Measurements from ENCODE around the gene SRD5A1.
"Not testable (repeated sequence)": the region's sequence is repeated elsewhere in the genome, so short reads cannot be mapped to it uniquely, and the experiment has no call there.

The SRD5A1 gene

DNA sequence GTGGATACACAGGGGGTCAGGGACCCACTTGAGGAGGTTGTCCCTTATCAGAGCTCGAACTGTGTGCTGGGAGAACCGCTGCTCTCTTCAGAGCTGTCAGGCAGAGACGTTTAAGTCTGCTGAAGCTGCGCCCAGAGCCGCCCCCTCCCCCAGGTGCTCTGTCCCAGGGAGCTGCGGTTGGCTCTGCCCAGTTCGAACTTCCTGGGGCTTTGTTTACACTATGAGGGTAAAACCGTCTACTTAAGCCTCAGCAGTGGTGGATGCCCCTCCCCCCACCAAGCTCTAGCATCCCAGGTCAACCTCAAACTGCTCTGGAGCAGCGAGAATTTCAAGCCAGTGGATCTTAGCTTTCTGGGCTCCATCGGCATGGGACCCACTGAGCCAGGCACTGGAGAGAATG is 15.9 kb downstream of the SRD5A1 start:
- DNase-seq, result no peak

GRCh38 chr5:6649681-6650080 is 16.4 kb downstream of the SRD5A1 start:
- DNase-seq, result no peak

- no peak for DNase-seq
These were observed 18.8 kb downstream of the SRD5A1 start for GRCh38 chr5:6652025-6652424.

DNA sequence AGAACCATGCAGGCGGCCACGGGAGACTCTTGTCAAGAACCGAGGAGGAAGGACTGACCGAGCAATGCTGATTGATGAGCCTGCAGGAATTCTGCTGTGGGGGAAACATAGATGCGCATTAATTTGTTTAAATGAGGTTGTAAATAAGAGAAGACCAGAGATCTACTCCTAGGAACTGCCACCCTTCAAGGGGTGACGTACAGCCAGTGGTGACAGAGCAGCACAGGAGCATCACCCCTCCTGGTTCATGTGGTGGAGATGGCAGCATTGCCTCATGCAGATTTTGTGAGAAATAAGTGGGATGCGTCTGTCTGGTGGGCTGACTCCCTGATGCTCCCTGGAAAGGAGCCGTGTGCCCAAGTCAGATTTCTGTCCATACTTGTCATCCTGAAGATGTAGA is 22.2 kb downstream of the SRD5A1 start:
- DNase-seq, result no peak

DNA sequence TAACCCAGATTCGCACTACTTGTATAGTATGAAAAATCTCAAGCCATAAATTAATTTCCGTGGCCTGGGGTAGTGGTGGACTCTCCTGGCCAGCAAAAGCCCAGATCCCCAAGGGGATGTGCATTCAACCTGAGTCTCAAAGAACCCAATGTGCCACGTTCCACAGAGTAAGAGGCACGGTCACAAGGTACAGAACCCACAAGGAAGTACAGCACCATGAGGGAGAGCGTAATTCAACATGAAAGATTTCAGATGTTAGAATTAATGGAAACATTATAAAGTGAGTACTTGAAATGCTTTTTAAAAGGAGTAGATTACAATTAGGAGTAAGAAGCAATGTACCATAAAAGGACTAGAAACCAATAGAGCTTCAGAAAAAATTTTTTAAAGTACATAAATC is 23.4 kb downstream of the SRD5A1 start:
- DNase-seq, result no peak

- no peak for DNase-seq
These were observed 26.9 kb downstream of the SRD5A1 start for GRCh38 chr5:6659941-6660684.

DNA sequence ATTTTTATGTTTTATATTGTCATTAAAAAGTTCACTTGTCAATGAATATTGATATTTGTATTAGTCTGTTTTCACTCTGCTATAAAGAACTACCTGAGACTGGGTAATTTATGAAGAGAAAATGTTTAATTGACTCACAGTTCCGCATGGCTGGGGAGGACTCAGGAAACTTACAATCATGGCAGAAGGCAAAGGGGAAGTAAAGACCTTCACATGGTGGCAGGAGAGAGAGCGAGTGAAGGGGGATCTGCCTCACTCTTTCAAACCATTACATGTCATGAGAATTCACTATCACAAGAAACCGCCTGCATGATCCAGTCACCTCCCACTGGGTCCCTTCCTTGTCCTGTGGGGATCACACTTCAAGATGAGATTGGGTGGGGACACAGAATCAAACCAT is 27.4 kb downstream of the SRD5A1 start:
- DNase-seq, result no peak

DNA sequence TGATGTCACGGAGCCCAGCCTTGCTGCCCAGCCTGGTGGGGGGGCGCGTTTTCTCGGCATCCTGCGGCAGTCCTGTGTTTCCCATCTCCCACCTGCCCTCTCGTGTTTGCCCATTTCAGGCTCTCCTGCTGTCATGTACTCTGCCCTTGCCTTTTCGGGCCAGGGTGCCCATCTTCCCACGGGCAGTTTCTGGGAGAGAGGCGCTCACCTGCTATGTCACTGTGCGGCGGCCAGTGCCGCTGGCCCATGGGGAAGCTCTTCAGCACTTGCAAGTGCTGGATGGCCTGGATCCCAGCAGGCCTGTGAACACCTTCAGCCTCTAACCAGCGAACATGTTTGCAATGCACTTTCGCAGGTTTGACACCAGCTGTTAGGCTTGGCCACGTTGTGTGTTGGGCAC is 33.5 kb downstream of the SRD5A1 start:
- DNase-seq, result no peak

DNA sequence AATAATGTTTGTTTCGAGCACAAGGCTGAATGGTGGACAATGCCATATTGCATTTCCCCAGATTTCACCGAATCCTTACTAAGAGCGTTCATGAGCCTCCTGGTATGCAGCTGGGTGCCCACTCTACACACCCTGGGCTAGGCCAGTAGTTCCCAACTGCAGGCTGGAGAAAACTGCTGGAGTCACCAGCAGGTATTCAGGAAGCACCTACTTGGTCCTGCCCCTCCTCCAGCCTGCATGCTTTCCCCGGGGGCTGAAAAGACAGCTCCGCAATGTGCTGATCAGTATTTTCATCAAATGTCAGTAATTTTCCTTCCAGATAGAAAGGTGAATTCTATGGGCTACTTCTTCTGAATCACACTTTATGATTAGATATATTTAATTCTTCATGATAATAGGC is 34.4 kb downstream of the SRD5A1 start:
- no peak for DNase-seq

DNA sequence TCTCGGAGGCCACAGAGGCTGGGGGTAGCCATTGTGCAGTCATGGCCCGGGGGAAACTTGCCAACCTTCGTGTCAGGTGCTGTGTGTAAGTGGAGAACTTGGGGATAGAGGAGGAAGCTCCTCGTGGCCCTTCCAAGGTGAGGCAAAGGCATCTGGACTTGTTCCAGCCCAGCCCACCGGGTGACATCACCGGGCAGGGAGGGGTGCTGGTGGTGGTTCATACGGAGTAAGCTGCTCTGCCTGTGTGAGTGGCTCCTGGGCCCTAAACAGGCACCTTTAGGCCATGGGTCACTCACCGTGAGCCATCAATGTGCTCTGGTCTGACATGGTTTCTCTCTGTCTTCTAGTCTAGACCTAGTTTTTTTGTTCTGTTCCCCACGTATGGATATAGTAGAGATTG is 35.5 kb downstream of the SRD5A1 start:
- not testable (repeated sequence) for DNase-seq

DNA sequence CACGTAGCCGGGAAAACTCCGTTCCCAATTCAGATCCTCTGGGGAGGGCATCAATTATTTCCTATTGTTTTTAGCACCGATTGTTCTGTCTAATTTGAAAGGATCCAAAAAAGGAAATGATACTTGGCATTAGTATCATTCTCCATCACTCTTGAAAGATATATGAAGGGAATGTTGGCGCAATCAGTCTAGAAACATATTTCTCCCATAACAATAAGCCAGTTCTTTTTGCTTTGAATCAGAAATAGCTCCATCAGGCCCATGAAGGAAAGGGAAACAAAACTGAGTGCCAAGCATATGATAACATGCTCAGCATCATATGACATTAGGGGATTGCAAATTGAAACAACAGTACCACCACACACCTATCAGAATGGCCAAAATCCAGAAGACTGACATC is 39.8 kb downstream of the SRD5A1 start:
- no peak for DNase-seq

- DNase-seq, result no peak
These were observed 40.7 kb downstream of the SRD5A1 start for GRCh38 chr5:6673963-6674362.

- no peak for DNase-seq
These were observed 41.2 kb downstream of the SRD5A1 start for GRCh38 chr5:6674421-6674820.

- DNase-seq, result no peak
These were observed 41.6 kb downstream of the SRD5A1 start for GRCh38 chr5:6674886-6675285.

DNA sequence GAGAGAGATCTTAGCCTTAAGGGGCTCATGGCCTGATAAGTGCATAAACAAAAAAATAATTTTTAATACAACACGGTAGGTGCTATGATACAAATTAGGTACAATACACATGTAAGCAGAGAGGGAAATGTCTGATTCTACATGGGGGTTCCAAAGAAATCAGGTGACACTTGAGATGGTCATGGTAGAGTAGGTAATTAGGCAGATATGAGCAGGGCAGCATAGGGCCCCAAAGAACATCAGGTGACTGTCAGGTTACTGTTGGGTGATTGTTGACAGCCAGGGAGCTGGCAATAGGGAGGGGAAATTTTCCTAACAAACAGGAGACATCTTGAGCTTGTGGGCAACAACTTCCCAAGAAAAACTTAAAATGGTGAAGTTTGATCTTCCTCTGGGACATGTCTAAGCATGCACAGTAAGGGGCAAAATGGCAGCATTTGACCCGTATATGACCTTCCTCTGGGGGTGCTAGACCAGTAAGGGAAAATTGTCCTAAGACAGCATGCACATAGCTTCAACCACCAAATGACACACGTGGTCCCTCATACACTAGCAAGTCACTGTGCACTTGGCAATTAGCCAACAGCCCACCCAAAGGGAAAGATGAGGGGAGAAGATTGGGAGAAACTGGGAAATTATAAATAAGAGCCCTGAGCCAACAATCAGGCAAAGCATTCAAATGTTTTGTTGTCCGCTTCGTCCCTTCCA is 42.7 kb downstream of the SRD5A1 start:
- no peak for DNase-seq

DNA sequence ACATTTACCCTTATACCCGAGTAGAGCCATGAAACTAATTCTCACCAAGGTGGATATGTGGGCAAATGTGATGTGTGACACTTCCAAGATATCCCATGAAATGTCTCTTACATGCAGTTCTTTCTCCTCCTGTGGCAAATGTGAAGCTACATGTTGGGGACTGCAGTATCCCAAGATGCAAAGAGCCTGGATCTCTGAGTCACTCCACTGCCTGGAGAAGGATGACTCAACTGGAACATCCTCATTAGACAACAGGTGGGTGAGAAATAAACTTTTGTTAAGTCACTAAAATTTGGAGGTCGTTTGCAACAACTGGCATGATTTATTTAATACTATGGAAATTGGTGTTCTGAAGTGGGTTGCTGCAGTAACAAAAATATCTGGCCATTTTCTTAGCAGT is 43.5 kb downstream of the SRD5A1 start:
- peak; percentile 55 for DNase-seq

DNA sequence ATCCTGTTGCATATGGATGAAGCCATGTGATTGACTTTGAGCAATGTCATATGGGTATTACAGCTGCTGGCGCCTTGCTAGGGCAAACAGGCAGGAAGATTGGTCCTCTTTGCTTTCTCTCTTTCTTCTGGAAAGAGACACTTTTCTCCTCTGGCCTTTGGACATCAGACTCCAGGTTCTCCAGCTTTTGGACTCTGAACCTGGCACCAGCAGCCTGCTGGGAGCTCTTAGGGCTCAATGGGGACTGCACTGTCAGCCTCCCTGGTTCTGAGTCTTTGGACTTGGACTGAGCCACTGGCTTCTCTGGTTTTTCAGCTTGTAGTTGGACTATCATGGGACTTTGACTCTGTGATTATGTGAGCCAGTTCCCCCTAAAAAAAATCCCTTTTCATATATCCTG is 45.1 kb downstream of the SRD5A1 start:
- no peak for DNase-seq

- DNase-seq, result no peak
These were observed 47.7 kb downstream of the SRD5A1 start for GRCh38 chr5:6680922-6681321.

DNA sequence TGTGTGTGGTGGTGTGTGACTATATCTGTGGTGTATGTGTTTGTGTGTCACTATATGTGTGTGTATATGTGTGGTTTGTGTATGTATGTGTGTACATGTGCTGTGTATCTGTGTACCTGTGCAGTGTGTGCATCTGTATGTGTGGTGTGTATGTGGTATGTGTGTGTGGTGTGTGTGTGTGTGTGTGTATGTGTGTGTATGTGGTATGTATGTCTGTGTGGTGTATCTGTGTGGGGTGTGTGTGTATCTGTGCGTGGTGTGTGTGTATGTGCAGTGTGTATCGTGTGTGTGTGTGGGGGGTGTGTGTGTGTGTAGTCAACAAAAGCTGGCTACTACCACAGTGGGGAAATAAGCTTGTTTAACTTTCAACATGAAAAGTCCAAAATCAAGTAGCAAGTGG is 48.4 kb downstream of the SRD5A1 start:
- no peak for DNase-seq

- no peak for DNase-seq
These were observed 49.0 kb downstream of the SRD5A1 start for GRCh38 chr5:6682239-6682638.

DNA sequence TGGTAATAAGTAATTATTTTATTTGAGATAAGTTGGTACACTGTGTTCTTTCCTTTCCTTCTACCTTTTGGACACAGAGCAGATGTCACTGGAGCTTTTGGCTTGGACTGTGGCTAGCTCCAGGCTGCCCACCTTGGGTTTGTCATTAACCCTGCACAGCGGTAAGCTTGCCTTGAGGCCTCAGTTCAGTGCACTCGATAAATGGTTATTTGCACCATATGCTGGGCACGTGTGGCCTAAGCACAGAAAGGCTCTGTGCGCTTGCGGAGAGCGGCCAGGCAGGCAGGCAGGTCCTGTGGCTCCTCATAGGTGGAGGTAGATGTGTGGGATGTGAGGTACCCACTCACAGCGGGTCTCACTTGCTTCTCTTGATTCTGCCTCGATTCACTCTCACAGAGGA is 50.0 kb downstream of the SRD5A1 start:
- no peak for DNase-seq

- DNase-seq, result no peak
These were observed 50.8 kb downstream of the SRD5A1 start for GRCh38 chr5:6684075-6684474.

- DNase-seq, result no peak
These were observed 53.3 kb downstream of the SRD5A1 start for GRCh38 chr5:6686501-6686900.

DNA sequence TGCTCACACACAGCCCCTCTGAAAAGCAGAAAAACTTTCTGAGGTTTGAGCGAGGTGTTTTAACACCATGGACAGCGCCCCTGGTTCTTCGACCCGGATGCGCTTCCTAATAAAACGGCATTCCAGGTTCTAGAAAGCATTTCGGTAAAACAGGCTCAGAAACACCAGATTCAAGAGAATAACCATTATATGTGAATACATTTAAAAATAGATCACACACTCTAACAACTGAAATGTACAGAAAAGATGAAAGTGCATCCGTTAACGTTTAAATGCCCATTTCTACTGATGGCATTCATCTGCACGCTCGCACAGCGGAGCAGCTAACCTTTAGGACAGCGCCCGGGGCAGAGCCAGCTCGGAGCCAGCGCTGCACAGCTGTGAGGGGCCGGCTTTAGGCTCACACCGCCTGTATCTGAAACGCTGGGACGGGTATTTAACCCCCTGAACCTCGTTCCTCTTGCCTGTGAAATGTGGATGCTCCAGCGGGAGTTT is 53.7 kb downstream of the SRD5A1 start:
- peak; percentile 24 for DNase-seq

- no peak for DNase-seq
These were observed 54.3 kb downstream of the SRD5A1 start for GRCh38 chr5:6687505-6687904.

Measured in HCEC 1CT (cell line).